ENCODE data around the gene UBE2O. TPM values are rescaled to one million over a fixed set of nuclear protein-coding genes. Genes with fewer than 3 reads are reported as not detected.

The UBE2O gene
- total and polyA plus RNA-seq, 7 experiments from 2014 or later, result 8.7 to 50.8 (median 39.2) TPM

GRCh38 chr17:76499267-76499667 is 46.3 kb upstream of the UBE2O start:
- H3K4me3 ChIP-seq (ENCODE audit: low read length), result peak overlapping the region; percentile 9

GRCh38 chr17:76498876-76499251 is 45.9 kb upstream of the UBE2O start:
- Mint-ChIP-seq H3K27ac (peak overlapping the region in 3 of 9 donors; percentile 6 to 70 (median 34)), H3K4me3 (peak overlapping the region in 6 of 10 donors; percentile 29 to 91 (median 50)), H3K36me3 (peaks cover 0 to 7% (median 0%) of the 10 kb centered on the region in 5 donors), H3K27me3 (no peaks in the 10 kb centered on the region), H3K9me3 (no peaks in the 10 kb centered on the region), H3K4me1 (peaks cover 18 to 67% (median 33%) of the 10 kb centered on the region in 7 donors)
- ChIA-PET POLR2A (interaction anchor here (1.2 kb wide), 1 partner anchor 10 kb away, joined by 4 read pairs; no protein-coding TSS in a partner anchor), CTCF (interaction anchor here (6.3 kb wide), 1 partner anchor 32 kb away, joined by 36 read pairs; the partner anchor contains the start of gene AANAT)
- peaks cover 22 to 60% of the 10 kb centered on the region in 2 donors for H3K4me1 ChIP-seq (ENCODE audit: control insufficient read depth in 2 of 2, insufficient read depth in 2 of 2, low read length in 2 of 2)
- no peak for DNase-seq
- H3K27me3 ChIP-seq (ENCODE audit: control insufficient read depth in 2 of 2, insufficient read depth in 2 of 2, low read length in 2 of 2), result no peaks in the 10 kb centered on the region
- intact Hi-C loops (cut with micrococcal nuclease), result no loop called here
- H3K9me3 ChIP-seq (ENCODE audit: control insufficient read depth in 2 of 3, low read length in 3 of 3), result no peaks in the 10 kb centered on the region
- H3K27ac ChIP-seq (ENCODE audit: low read depth, low read length), result no peak overlapping the region
- H3K4me3 ChIP-seq (ENCODE audit: low read length), result no peak overlapping the region
- no peaks in the 10 kb centered on the region for H3K36me3 ChIP-seq (ENCODE audit: control insufficient read depth in 2 of 3, insufficient read depth in 3 of 3, low read length in 3 of 3)
- ATAC-seq, result no peak

More at GRCh38 chr17:76499267-76499667, 46.3 kb upstream of the UBE2O start:
- Mint-ChIP-seq H3K9me3 (no peaks in the 10 kb centered on the region), H3K4me1 (peaks cover 17 to 68% (median 35%) of the 10 kb centered on the region in 7 donors), H3K27ac (peak overlapping the region in 2 of 9 donors; percentile 34 to 70), H3K36me3 (peaks cover 0 to 7% (median 0%) of the 10 kb centered on the region in 5 donors), H3K4me3 (peak overlapping the region in 5 of 10 donors; percentile 51 to 91 (median 85)), H3K27me3 (no peaks in the 10 kb centered on the region)
- DNase-seq (no peak), ATAC-seq (no peak)
- Histone ChIP-seq H3K27me3 (ENCODE audit: control insufficient read depth in 2 of 2, insufficient read depth in 2 of 2, low read length in 2 of 2) (no peaks in the 10 kb centered on the region), H3K4me1 (ENCODE audit: control insufficient read depth in 2 of 2, insufficient read depth in 2 of 2, low read length in 2 of 2) (peaks cover 18 to 56% of the 10 kb centered on the region in 2 donors), H3K9me3 (ENCODE audit: control insufficient read depth in 2 of 3, low read length in 3 of 3) (no peaks in the 10 kb centered on the region), H3K27ac (ENCODE audit: low read depth, low read length) (no peak overlapping the region), H3K36me3 (ENCODE audit: control insufficient read depth in 2 of 3, insufficient read depth in 3 of 3, low read length in 3 of 3) (no peaks in the 10 kb centered on the region)
- CTCF ChIA-PET, result interaction anchor here (6.3 kb wide), 1 partner anchor 32 kb away, joined by 36 read pairs; the partner anchor contains the start of gene AANAT
- POLR2A ChIA-PET, result interaction anchor here (1.2 kb wide), 1 partner anchor 9 kb away, joined by 4 read pairs; no protein-coding TSS in a partner anchor
- intact Hi-C loops (cut with micrococcal nuclease), result no loop called here

- peaks cover 0 to 8% (median 0%) of the 10 kb centered on the region in 5 donors for H3K36me3 Mint-ChIP-seq
- Histone ChIP-seq H3K4me3 (ENCODE audit: low read length) (no peak overlapping the region), H3K36me3 (ENCODE audit: control insufficient read depth in 2 of 3, insufficient read depth in 3 of 3, low read length in 3 of 3) (no peaks in the 10 kb centered on the region), H3K9me3 (ENCODE audit: control insufficient read depth in 2 of 3, low read length in 3 of 3) (no peaks in the 10 kb centered on the region), H3K4me1 (ENCODE audit: control insufficient read depth in 2 of 2, insufficient read depth in 2 of 2, low read length in 2 of 2) (peaks cover 29 to 67% of the 10 kb centered on the region in 2 donors), H3K27ac (ENCODE audit: low read depth, low read length) (no peak overlapping the region), H3K27me3 (ENCODE audit: control insufficient read depth in 2 of 2, insufficient read depth in 2 of 2, low read length in 2 of 2) (no peaks in the 10 kb centered on the region)
- no peak for ATAC-seq
- H3K4me3 Mint-ChIP-seq, result peak overlapping the region in 7 of 10 donors; percentile 29 to 91 (median 48)
- CTCF ChIA-PET, result interaction anchor here (1.6 to 6.3 kb wide), 2 partner anchors 9 to 31 kb away, joined by 5 to 36 read pairs; partner anchors contain the start of gene AANAT
- intact Hi-C loops (cut with micrococcal nuclease), result no loop called here
- H3K27me3 Mint-ChIP-seq, result no peaks in the 10 kb centered on the region
- H3K27ac Mint-ChIP-seq, result peak overlapping the region in 3 of 9 donors; percentile 33 to 70 (median 34)
- H3K4me1 Mint-ChIP-seq, result peaks cover 24 to 73% (median 39%) of the 10 kb centered on the region in 7 donors
- DNase-seq, result no peak
- H3K9me3 Mint-ChIP-seq, result no peaks in the 10 kb centered on the region
- POLR2A ChIA-PET, result no interaction called here
Measured at GRCh38 chr17:76497979-76498875, 45.3 kb upstream of the UBE2O start.

DNA sequence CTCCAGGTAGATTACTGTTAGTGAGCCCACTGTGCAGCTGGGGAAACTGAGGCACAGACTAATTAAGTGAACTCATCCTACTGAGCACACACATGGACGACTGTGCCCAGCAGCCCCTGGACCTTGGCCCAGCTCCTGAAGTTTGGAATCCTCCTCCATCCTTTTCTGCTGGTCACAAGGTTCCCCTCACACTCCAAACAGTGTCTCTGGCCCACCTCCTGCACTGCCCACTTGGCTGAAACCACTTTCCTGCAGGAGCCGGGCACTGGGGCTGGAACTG is 44.7 kb upstream of the UBE2O start:
- Histone ChIP-seq H3K36me3 (ENCODE audit: control insufficient read depth in 2 of 3, insufficient read depth in 3 of 3, low read length in 3 of 3) (no peaks in the 10 kb centered on the region), H3K4me1 (ENCODE audit: control insufficient read depth in 2 of 2, insufficient read depth in 2 of 2, low read length in 2 of 2) (peaks cover 34 to 73% of the 10 kb centered on the region in 2 donors), H3K27me3 (ENCODE audit: control insufficient read depth in 2 of 2, insufficient read depth in 2 of 2, low read length in 2 of 2) (no peaks in the 10 kb centered on the region), H3K27ac (ENCODE audit: low read depth, low read length) (no peak overlapping the region), H3K9me3 (ENCODE audit: control insufficient read depth in 2 of 3, low read length in 3 of 3) (no peaks in the 10 kb centered on the region), H3K4me3 (ENCODE audit: low read length) (no peak overlapping the region)
- Mint-ChIP-seq H3K4me1 (peaks cover 30 to 77% (median 44%) of the 10 kb centered on the region in 7 donors), H3K27ac (peak overlapping the region in 3 of 9 donors; percentile 30 to 45 (median 38)), H3K4me3 (no peak overlapping the region), H3K9me3 (no peaks in the 10 kb centered on the region), H3K36me3 (peaks cover 0 to 9% (median 0%) of the 10 kb centered on the region in 5 donors), H3K27me3 (no peaks in the 10 kb centered on the region)
- ATAC-seq, result no peak
- DNase-seq, result no peak
- POLR2A ChIA-PET, result no interaction called here
- CTCF ChIA-PET, result interaction anchor here (1.6 kb wide), 1 partner anchor 10 kb away, joined by 5 read pairs; no protein-coding TSS in a partner anchor
- intact Hi-C loops (cut with micrococcal nuclease), result no loop called here

- Mint-ChIP-seq H3K4me3 (peak overlapping the region in 1 of 10 donors; percentile 51), H3K27me3 (no peaks in the 10 kb centered on the region), H3K9me3 (no peaks in the 10 kb centered on the region), H3K36me3 (peaks cover 0 to 9% (median 0%) of the 10 kb centered on the region in 5 donors), H3K4me1 (peaks cover 36 to 76% (median 46%) of the 10 kb centered on the region in 7 donors), H3K27ac (peak overlapping the region in 1 of 9 donors; percentile 54)
- Histone ChIP-seq H3K27me3 (ENCODE audit: control insufficient read depth in 2 of 2, insufficient read depth in 2 of 2, low read length in 2 of 2) (no peaks in the 10 kb centered on the region), H3K36me3 (ENCODE audit: control insufficient read depth in 2 of 3, insufficient read depth in 3 of 3, low read length in 3 of 3) (no peaks in the 10 kb centered on the region), H3K27ac (ENCODE audit: low read depth, low read length) (no peak overlapping the region), H3K4me1 (ENCODE audit: control insufficient read depth in 2 of 2, insufficient read depth in 2 of 2, low read length in 2 of 2) (peaks cover 39 to 69% of the 10 kb centered on the region in 2 donors), H3K9me3 (ENCODE audit: control insufficient read depth in 2 of 3, low read length in 3 of 3) (no peaks in the 10 kb centered on the region), H3K4me3 (ENCODE audit: low read length) (no peak overlapping the region)
- POLR2A ChIA-PET, result no interaction called here
- intact Hi-C loops (cut with micrococcal nuclease), result no loop called here
- ATAC-seq (no peak), DNase-seq (no peak)
- CTCF ChIA-PET, result no interaction called here
Measured at GRCh38 chr17:76496464-76496863, 43.5 kb upstream of the UBE2O start.

DNA sequence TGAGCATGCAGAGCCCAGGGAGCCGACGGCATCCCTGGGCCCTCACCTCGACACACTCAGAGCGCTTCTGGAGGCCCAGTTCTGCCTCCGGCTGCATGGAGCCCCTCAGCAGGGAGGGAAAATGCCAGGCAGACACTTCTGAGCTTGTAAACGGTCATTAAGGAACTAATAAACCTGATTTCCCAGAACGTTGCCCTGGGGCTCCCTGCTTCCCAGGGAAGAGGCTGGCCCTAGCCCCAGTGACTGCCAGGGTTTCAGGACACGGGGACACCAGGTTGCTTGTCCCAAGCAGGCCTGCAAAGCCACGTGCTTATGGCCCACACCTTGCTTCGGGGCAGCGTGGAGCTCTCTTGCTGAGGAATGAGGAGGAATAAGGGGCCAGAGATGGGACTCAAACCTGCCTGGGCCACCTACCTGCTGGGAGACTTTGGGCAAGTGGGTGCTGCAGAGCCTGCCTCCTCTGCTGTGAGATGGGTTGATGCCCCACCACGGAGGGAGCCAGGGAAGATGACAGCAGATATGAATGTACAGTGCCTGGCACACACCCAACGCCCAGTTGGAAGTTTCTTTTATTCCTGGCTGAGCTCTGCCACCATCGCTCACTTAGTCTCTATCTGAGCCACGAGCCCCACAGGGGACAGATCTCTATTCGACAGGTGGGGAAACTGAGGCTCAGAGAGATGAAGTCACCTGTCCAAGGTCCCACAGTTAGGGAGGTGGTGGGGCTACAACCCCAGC is 42.9 kb upstream of the UBE2O start:
- Mint-ChIP-seq H3K4me3 (peak overlapping the region in 1 of 10 donors; percentile 3), H3K27ac (peak overlapping the region in 2 of 9 donors; percentile 55 to 72), H3K36me3 (peaks cover 0 to 9% (median 0%) of the 10 kb centered on the region in 5 donors), H3K9me3 (no peaks in the 10 kb centered on the region), H3K27me3 (no peaks in the 10 kb centered on the region), H3K4me1 (peaks cover 34 to 78% (median 49%) of the 10 kb centered on the region in 7 donors)
- Histone ChIP-seq H3K27me3 (ENCODE audit: control insufficient read depth in 2 of 2, insufficient read depth in 2 of 2, low read length in 2 of 2) (no peaks in the 10 kb centered on the region), H3K4me1 (ENCODE audit: control insufficient read depth in 2 of 2, insufficient read depth in 2 of 2, low read length in 2 of 2) (peaks cover 42 to 68% of the 10 kb centered on the region in 2 donors), H3K4me3 (ENCODE audit: low read length) (no peak overlapping the region), H3K36me3 (ENCODE audit: control insufficient read depth in 2 of 3, insufficient read depth in 3 of 3, low read length in 3 of 3) (no peaks in the 10 kb centered on the region), H3K27ac (ENCODE audit: low read depth, low read length) (no peak overlapping the region), H3K9me3 (ENCODE audit: control insufficient read depth in 2 of 3, low read length in 3 of 3) (no peaks in the 10 kb centered on the region)
- ATAC-seq (no peak), DNase-seq (no peak)
- intact Hi-C loops (cut with micrococcal nuclease), result no loop called here
- ChIA-PET CTCF (no interaction called here), POLR2A (no interaction called here)

Measured in naive thymus-derived CD4-positive, alpha-beta T cell (primary cell).